ENCODE data around the gene FOXA1.

The FOXA1 gene

DNA sequence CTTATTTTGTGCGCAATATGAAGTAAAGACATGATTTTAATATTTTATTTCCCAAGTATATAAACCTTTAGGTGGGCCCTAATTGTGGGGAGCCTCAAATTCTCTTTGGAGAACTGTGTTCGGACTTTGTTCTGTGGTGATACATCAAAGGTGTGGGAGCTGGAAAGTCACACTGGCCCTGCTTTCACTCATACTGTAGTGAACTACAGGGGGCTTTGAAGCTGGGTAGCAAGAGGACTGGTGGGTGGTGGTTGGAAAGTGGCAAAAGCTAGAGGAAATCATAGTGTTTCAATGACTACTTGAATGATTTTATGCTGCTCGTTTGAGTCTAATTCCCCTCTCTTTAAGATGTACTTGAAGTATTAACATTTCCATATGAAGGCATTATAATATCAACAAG lies 13.6 kb upstream of the FOXA1 start (continued):
- TF ChIP-seq ZNF19 (tag by site-specific recombination; IDR thresholded peaks at IDR 0.05; ENCODE audit: low read depth) = no peak

DNA sequence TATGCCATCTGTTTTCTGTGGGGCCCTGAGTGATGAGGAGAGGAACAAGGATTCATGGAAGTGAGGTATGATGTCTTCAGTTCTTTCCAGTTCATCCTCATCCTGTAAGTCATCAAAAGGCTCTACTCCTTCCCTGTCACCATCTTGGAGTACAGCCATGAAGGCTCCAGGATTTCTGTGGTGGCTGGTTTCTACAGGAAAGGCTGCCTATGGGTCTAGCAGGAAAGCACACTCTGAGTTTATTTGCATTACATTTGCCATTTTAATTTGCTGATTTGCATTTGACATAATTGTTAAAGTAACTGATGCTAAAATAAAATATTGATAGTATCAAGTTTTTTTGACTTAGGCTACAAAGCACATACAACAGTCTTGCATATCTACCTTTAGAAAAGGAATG lies 11.6 kb upstream of the FOXA1 start:
- Histone ChIP-seq H3K36me3 (ENCODE audit: control insufficient read depth in 2 of 2, insufficient read depth in 1 of 2, low read length in 2 of 2) (no peaks in the 10 kb centered on the region), H3K9me3 (ENCODE audit: control insufficient read depth, insufficient read depth, low read depth, low read length) (no peaks in the 10 kb centered on the region), H3K27ac (ENCODE audit: extremely low read depth, low read depth, low read length) (no peak overlapping the region), H3K4me3 (ENCODE audit: low read depth, low read length) (no peak overlapping the region), H3K4me1 (ENCODE audit: control insufficient read depth, insufficient read depth, low read length) (no peaks in the 10 kb centered on the region)
- TF ChIP-seq, protein P1, sequence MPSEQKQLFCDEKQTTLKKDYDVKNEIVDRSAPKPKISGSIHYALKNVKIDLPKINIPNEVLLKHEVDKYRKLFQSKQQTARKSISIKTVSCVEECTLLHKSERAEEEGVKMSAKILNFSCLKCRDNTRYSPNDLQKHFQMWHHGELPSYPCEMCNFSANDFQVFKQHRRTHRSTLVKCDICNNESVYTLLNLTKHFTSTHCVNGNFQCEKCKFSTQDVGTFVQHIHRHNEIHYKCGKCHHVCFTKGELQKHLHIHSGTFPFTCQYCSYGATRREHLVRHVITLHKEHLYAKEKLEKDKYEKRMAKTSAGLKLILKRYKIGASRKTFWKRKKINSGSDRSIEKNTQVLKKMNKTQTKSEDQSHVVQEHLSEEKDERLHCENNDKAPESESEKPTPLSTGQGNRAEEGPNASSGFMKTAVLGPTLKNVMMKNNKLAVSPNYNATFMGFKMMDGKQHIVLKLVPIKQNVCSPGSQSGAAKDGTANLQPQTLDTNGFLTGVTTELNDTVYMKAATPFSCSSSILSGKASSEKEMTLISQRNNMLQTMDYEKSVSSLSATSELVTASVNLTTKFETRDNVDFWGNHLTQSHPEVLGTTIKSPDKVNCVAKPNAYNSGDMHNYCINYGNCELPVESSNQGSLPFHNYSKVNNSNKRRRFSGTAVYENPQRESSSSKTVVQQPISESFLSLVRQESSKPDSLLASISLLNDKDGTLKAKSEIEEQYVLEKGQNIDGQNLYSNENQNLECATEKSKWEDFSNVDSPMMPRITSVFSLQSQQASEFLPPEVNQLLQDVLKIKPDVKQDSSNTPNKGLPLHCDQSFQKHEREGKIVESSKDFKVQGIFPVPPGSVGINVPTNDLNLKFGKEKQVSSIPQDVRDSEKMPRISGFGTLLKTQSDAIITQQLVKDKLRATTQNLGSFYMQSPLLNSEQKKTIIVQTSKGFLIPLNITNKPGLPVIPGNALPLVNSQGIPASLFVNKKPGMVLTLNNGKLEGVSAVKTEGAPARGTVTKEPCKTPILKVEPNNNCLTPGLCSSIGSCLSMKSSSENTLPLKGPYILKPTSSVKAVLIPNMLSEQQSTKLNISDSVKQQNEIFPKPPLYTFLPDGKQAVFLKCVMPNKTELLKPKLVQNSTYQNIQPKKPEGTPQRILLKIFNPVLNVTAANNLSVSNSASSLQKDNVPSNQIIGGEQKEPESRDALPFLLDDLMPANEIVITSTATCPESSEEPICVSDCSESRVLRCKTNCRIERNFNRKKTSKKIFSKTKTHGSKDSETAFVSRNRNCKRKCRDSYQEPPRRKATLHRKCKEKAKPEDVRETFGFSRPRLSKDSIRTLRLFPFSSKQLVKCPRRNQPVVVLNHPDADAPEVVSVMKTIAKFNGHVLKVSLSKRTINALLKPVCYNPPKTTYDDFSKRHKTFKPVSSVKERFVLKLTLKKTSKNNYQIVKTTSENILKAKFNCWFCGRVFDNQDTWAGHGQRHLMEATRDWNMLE (tag by site-specific recombination; conservative IDR thresholded peaks at IDR 0.05; ENCODE audit: low read depth) = no peak
- TF ChIP-seq ZNF558 (tag by site-specific recombination; IDR thresholded peaks at IDR 0.05) (no peak), KLF8 (tag by site-specific recombination; IDR thresholded peaks at IDR 0.05) (no peak), ZNF423 (tag by site-specific recombination; IDR thresholded peaks at IDR 0.05) (no peak), ZBTB17 (tag by site-specific recombination; IDR thresholded peaks at IDR 0.05) (no peak), ZNF335 (tag by site-specific recombination; conservative IDR thresholded peaks at IDR 0.05) (no peak), ZNF433 (tag by site-specific recombination; IDR thresholded peaks at IDR 0.05; ENCODE audit: low read depth) (no peak), ZBTB7A (tag by site-specific recombination; IDR thresholded peaks at IDR 0.05; ENCODE audit: low read depth) (no peak), ZBTB48 (tag by site-specific recombination; IDR thresholded peaks at IDR 0.05) (no peak), ZNF239 (tag by site-specific recombination; IDR thresholded peaks at IDR 0.05) (no peak)
- TF ChIP-seq, protein P2, sequence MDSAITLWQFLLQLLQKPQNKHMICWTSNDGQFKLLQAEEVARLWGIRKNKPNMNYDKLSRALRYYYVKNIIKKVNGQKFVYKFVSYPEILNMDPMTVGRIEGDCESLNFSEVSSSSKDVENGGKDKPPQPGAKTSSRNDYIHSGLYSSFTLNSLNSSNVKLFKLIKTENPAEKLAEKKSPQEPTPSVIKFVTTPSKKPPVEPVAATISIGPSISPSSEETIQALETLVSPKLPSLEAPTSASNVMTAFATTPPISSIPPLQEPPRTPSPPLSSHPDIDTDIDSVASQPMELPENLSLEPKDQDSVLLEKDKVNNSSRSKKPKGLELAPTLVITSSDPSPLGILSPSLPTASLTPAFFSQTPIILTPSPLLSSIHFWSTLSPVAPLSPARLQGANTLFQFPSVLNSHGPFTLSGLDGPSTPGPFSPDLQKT (IDR thresholded peaks at IDR 0.05; ENCODE audit: borderline replicate concordance, low read depth, low read length) = no peak
- TF ChIP-seq, protein P3, sequence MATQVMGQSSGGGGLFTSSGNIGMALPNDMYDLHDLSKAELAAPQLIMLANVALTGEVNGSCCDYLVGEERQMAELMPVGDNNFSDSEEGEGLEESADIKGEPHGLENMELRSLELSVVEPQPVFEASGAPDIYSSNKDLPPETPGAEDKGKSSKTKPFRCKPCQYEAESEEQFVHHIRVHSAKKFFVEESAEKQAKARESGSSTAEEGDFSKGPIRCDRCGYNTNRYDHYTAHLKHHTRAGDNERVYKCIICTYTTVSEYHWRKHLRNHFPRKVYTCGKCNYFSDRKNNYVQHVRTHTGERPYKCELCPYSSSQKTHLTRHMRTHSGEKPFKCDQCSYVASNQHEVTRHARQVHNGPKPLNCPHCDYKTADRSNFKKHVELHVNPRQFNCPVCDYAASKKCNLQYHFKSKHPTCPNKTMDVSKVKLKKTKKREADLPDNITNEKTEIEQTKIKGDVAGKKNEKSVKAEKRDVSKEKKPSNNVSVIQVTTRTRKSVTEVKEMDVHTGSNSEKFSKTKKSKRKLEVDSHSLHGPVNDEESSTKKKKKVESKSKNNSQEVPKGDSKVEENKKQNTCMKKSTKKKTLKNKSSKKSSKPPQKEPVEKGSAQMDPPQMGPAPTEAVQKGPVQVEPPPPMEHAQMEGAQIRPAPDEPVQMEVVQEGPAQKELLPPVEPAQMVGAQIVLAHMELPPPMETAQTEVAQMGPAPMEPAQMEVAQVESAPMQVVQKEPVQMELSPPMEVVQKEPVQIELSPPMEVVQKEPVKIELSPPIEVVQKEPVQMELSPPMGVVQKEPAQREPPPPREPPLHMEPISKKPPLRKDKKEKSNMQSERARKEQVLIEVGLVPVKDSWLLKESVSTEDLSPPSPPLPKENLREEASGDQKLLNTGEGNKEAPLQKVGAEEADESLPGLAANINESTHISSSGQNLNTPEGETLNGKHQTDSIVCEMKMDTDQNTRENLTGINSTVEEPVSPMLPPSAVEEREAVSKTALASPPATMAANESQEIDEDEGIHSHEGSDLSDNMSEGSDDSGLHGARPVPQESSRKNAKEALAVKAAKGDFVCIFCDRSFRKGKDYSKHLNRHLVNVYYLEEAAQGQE (tag by site-specific recombination; IDR thresholded peaks at IDR 0.05) = no peak
- POLR2A ChIA-PET = no interaction called here
- CTCF ChIA-PET = no interaction called here

DNA sequence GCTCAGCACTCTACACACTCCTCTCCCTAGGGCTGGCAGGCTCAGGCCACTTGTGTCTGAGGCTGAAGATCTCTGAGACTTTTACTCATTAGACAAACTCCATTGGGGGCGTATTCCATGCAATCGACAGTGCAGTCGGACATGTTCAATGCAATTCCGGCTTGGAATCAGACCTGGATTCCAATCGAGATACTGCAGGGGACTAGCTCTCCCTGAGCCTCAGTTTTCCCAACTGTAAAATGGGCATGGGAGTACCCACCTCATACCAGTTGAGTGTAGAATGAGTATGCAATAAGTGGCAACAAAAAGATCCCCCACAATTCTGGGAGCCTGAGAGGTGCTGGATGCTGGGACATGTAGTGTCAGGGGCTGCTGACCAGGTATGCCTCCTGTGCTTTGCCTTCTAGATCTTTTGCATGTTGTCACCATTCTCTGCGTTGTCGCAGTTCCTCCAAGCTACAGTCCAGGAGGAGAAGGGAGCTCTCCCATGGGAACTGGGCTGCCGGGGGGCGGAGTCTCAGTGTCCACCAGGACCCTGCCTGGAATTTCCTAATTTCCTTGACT lies 8.7 kb upstream of the FOXA1 start:
- Histone ChIP-seq H3K4me3 (ENCODE audit: low read depth, low read length) (no peak overlapping the region), H3K27ac (ENCODE audit: extremely low read depth, low read depth, low read length) (no peak overlapping the region), H3K9me3 (ENCODE audit: control insufficient read depth, insufficient read depth, low read depth, low read length) (no peaks in the 10 kb centered on the region), H3K36me3 (ENCODE audit: control insufficient read depth in 2 of 2, insufficient read depth in 1 of 2, low read length in 2 of 2) (no peaks in the 10 kb centered on the region), H3K4me1 (ENCODE audit: control insufficient read depth, insufficient read depth, low read length) (no peaks in the 10 kb centered on the region)
- POLR2A ChIA-PET = no interaction called here
- CTCF ChIA-PET = no interaction called here
- TF ChIP-seq ZNF530 (tag by site-specific recombination; IDR thresholded peaks at IDR 0.05; ENCODE audit: low read depth) = no peak
- TF ChIP-seq ZNF274 (IDR thresholded peaks at IDR 0.05; ENCODE audit: low read length) = no peak
- TF ChIP-seq ZNF274 (tag by site-specific recombination; IDR thresholded peaks at IDR 0.05; ENCODE audit: borderline replicate concordance) = no peak
- no peak for TF ChIP-seq ZNF155 (tag by site-specific recombination; IDR thresholded peaks at IDR 0.05)
- no peak for TF ChIP-seq ZNF664 (tag by site-specific recombination; IDR thresholded peaks at IDR 0.05)
- no peak for TF ChIP-seq SALL2 (tag by site-specific recombination; IDR thresholded peaks at IDR 0.05; ENCODE audit: borderline replicate concordance)
- TF ChIP-seq ZBTB21 (tag by site-specific recombination; IDR thresholded peaks at IDR 0.05) = no peak
- TF ChIP-seq ZNF621 (tag by site-specific recombination; IDR thresholded peaks at IDR 0.05) = no peak
- TF ChIP-seq GLI2 (tag by site-specific recombination; IDR thresholded peaks at IDR 0.05; ENCODE audit: borderline replicate concordance, low read depth) = no peak
- TF ChIP-seq HOXA7 (CRISPR knock-in tag; IDR thresholded peaks at IDR 0.05; ENCODE audit: borderline replicate concordance) = no peak
- TF ChIP-seq MEIS1 (CRISPR knock-in tag; IDR thresholded peaks at IDR 0.05; ENCODE audit: borderline replicate concordance) = no peak
- TF ChIP-seq ZFP37 (tag by site-specific recombination; IDR thresholded peaks at IDR 0.05) = no peak
